SK-N-SH (cell line): ENCODE results near the gene GJC3.
"Not testable (repeated sequence)": the region's sequence is repeated elsewhere in the genome, so short reads cannot be mapped to it uniquely, and the experiment has no call there.

Experiments
- FOSL2 ChIP-seq: IDR thresholded peaks from 2 replicates; pipeline ENCODE4 v1.4.0; 2012; ENCODE audit warnings: low read depth, mild to moderate bottlenecking, moderate library complexity, borderline replicate concordance
- MXI1 ChIP-seq: IDR thresholded peaks from 2 replicates; pipeline ENCODE4 v1.6.1; 2012; ENCODE audit warnings: mild to moderate bottlenecking, low read depth, low read length, improper control_type of control experiment

GRCh38 chr7:99935009-99935408 lies 5.6 kb upstream of the GJC3 start:
- not testable (repeated sequence) for TF ChIP-seq MXI1, FOSL2
